ENCODE data around the gene GPHA2. TPM values are rescaled to one million over a fixed set of nuclear protein-coding genes. Genes with fewer than 3 reads are reported as not detected.

The GPHA2 gene
- total RNA-seq, 1 experiment from 2014 or later: not detected

- in situ Hi-C loops (cut with HindIII; ENCODE audit: low pct_unique_long_range_greater_than_20kb, low sequenced_read_pairs): no loop called here
- no peak for DNase-seq (ENCODE audit: low read depth, low spot score)
Observed at GRCh38 chr11:64933213-64933934, 2.3 kb downstream of the GPHA2 start.

GRCh38 chr11:64932324-64932723 lies 3.4 kb downstream of the GPHA2 start:
- DNase-seq (ENCODE audit: low read depth, low spot score): no peak
- in situ Hi-C loops (cut with HindIII; ENCODE audit: low pct_unique_long_range_greater_than_20kb, low sequenced_read_pairs): no loop called here

- DNase-seq (ENCODE audit: low read depth, low spot score): no peak
- in situ Hi-C loops (cut with HindIII; ENCODE audit: low pct_unique_long_range_greater_than_20kb, low sequenced_read_pairs): no loop called here
Observed at GRCh38 chr11:64931290-64931689, 4.4 kb downstream of the GPHA2 start.

- DNase-seq (ENCODE audit: low read depth, low spot score): no peak
- in situ Hi-C loops (cut with HindIII; ENCODE audit: low pct_unique_long_range_greater_than_20kb, low sequenced_read_pairs): no loop called here
Observed at GRCh38 chr11:64930340-64930739, 5.4 kb downstream of the GPHA2 start.

GRCh38 chr11:64929625-64930024 lies 6.1 kb downstream of the GPHA2 start:
- in situ Hi-C loops (cut with HindIII; ENCODE audit: low pct_unique_long_range_greater_than_20kb, low sequenced_read_pairs): no loop called here

GRCh38 chr11:64928957-64929356 lies 6.7 kb downstream of the GPHA2 start:
- in situ Hi-C loops (cut with HindIII; ENCODE audit: low pct_unique_long_range_greater_than_20kb, low sequenced_read_pairs): no loop called here
- DNase-seq (ENCODE audit: low read depth, low spot score): no peak

More at GRCh38 chr11:64929625-64930024, 6.1 kb downstream of the GPHA2 start:
- DNase-seq (ENCODE audit: low read depth, low spot score): no peak

DNA sequence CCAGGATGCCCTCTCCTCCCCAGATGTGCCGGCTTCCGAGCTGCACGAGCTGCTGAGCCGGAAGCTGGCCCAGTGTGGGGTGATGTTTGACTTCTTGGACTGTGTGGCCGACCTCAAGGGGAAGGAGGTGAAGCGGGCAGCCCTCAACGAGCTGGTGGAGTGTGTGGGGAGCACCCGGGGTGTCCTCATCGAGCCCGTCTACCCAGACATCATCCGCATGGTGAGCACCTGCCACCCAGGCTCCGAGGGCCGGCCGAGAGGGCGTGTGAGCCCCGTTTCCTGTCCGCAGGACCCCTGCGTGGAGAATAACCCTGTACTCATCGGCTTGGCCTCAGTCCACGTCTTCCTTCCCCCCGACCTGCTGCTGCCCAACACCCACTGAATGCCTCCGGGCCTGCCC lies 9.0 kb downstream of the GPHA2 start:
- in situ Hi-C loops (cut with HindIII; ENCODE audit: low pct_unique_long_range_greater_than_20kb, low sequenced_read_pairs): no loop called here
- DNase-seq (ENCODE audit: low read depth, low spot score): no peak

DNA sequence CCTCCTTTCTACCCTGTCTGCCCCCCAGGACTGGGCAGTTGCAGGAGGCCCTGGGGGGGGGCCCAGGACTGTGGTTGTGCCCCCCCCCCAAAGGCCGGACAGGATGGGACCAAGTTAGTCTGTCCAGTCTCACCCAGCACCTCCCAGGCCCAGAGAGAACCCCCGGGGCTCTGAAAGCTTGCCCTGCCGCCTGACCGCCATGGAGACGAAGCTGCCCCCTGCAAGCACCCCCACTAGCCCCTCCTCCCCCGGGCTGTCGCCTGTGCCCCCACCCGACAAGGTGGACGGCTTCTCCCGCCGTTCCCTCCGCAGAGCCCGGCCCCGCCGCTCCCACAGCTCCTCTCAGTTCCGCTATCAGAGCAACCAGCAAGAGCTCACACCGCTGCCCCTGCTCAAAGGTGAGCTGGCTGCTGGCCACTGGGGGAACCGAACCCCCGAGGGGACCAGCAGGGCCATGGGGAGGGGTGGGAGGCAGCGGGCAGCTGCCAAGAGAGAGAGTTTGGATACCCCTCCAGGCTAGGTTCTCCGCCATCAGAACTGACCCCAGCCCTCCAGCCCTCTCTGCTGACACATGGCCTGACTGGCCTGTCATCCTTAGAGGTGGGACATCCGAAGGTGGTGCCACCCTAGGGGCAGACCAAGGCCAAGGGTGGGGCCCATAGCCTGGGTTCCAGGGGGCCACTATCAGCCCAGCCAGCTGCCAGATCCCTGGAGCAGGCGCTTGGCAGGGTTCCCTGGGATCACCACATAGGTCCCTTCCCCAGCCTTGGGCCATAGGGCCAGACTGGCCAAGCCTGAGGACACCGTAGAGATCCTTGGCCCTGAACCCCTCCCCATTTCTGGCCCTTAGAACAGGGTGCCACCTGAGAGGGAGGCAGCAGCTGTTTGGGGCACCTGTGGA lies 9.9 kb downstream of the GPHA2 start:
- DNase-seq (ENCODE audit: low read depth, low spot score): no peak
- in situ Hi-C loops (cut with HindIII; ENCODE audit: low pct_unique_long_range_greater_than_20kb, low sequenced_read_pairs): no loop called here

DNA sequence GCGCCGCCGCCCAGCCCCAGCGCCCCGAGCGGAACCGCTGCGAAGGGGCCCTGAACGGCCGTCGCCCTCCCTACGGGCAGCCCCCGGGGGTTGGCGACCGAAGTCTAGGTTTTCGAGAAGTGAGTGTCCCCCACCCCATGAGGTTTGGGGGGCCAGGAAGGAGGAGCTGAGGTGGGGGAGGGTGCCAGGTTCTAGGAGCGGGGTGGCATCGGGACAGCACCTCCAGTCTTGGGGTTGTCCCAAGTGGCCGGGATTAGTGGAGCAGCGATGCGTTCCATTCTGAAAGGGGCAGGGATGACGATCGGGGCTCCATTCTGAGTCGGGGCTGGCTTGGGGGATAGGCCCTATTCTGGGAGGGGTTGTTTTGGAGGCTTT lies 10.8 kb downstream of the GPHA2 start:
- in situ Hi-C loops (cut with HindIII; ENCODE audit: low pct_unique_long_range_greater_than_20kb, low sequenced_read_pairs): no loop called here
- no peak for DNase-seq (ENCODE audit: low read depth, low spot score)

DNA sequence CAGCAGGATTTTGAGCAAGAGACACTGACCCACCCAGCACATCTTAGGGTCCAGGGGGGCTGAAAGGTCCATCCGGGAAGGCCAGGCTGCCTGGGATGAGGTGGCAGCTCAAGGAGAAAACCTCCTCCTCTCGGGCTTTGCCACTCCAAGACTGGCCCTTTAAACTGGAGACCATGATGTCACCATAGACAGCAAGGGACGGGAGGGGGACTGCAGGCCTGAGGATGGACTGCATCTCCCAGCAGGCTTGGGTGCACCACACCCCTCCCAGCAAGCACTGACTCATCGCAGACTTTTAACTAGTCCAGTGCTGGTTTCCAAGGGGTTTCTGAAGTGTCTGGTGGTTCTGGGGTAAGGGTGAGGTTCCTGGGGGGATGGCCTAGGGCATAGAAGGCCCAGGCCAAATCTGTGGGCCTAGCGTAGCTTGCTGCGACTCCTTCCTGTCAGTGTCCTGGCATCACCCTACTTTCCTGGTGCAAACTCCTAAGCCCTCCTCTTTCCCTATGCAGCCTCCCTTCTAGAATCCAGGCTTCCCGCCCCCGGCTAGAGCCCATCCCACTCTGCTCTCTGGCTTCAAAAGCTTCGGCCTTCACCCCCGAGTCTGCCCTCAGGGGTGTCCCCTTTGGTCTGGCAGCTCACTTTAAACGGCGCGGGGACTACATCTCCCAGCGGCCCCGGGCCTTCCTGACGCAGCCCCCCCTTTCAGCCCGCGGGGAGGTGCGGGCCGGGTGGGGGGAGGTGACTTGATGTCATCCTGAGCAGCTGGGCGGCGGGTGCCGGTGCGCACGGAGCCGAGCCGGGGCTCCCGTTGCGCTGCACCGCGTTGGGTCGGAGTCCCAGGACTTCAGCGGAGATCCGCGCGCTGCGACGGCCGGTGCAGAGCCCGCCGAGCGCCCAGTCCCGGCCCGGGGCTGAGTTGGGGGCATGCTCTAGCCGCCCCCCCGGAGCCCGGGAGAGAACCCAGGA lies 11.5 kb downstream of the GPHA2 start, which contains the start of gene PPP2R5B:
Gene PPP2R5B, plus strand, starts transcription at position 746 of the 966 bp plus-strand sequence. CDS start 1,046 bp downstream, outside the sequence.
- in situ Hi-C loops (cut with HindIII; ENCODE audit: low pct_unique_long_range_greater_than_20kb, low sequenced_read_pairs): no loop called here
- DNase-seq (ENCODE audit: low read depth, low spot score): peak; percentile 91

GRCh38 chr11:64923151-64923661 lies 12.5 kb downstream of the GPHA2 start:
- in situ Hi-C loops (cut with HindIII; ENCODE audit: low pct_unique_long_range_greater_than_20kb, low sequenced_read_pairs): no loop called here
- no peak for DNase-seq (ENCODE audit: low read depth, low spot score)

GRCh38 chr11:64921384-64921783 lies 14.3 kb downstream of the GPHA2 start:
- in situ Hi-C loops (cut with HindIII; ENCODE audit: low pct_unique_long_range_greater_than_20kb, low sequenced_read_pairs): no loop called here
- no peak for DNase-seq (ENCODE audit: low read depth, low spot score)

DNA sequence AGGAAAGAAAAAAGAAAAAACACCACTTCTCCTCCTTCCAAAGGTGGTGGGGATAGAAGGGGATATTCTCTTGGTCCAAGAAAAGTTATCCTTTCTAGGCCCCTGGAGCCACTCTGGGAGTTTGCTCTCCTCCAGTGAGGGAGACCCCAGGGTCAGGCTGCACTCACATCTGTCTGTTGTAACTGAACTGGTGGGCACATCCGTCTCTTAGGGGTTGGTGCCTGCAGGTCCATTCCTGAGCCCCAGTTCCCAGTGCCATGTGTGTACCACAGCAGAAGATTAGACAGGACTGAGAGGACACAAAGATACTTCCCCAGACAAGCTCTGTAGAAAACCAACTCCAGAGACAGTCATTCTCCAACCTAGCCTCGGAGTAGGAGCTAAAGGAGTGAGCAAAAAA lies 15.6 kb downstream of the GPHA2 start:
- DNase-seq (ENCODE audit: low read depth, low spot score): no peak
- in situ Hi-C loops (cut with HindIII; ENCODE audit: low pct_unique_long_range_greater_than_20kb, low sequenced_read_pairs): no loop called here

- DNase-seq (ENCODE audit: low read depth, low spot score): no peak
- in situ Hi-C loops (cut with HindIII; ENCODE audit: low pct_unique_long_range_greater_than_20kb, low sequenced_read_pairs): no loop called here
Observed at GRCh38 chr11:64919627-64920026, 16.1 kb downstream of the GPHA2 start.

GRCh38 chr11:64918017-64918416 lies 17.7 kb downstream of the GPHA2 start:
- DNase-seq (ENCODE audit: low read depth, low spot score): peak; percentile 42
- in situ Hi-C loops (cut with HindIII; ENCODE audit: low pct_unique_long_range_greater_than_20kb, low sequenced_read_pairs): no loop called here

GRCh38 chr11:64917663-64917995 lies 18.1 kb downstream of the GPHA2 start:
- DNase-seq (ENCODE audit: low read depth, low spot score): no peak
- in situ Hi-C loops (cut with HindIII; ENCODE audit: low pct_unique_long_range_greater_than_20kb, low sequenced_read_pairs): no loop called here

- in situ Hi-C loops (cut with HindIII; ENCODE audit: low pct_unique_long_range_greater_than_20kb, low sequenced_read_pairs): no loop called here
- peak; percentile 98 for DNase-seq (ENCODE audit: low read depth, low spot score)
Observed at GRCh38 chr11:64916775-64917662, 18.7 kb downstream of the GPHA2 start, which contains the start of gene ATG2A. Gene ATG2A, minus strand, starts transcription at chr11:64917209. Its CDS starts 74 bp downstream, at chr11:64917135.

Measured in SK-MEL-5 (cell line).